T-helper 9 cell (primary cell): ENCODE measurements around the gene ZCCHC14.
"Not testable (repeated sequence)": the region's sequence is repeated elsewhere in the genome, so short reads cannot be mapped to it uniquely, and the experiment has no call there.

Source experiments
- DNase-seq: peaks from one replicate; pipeline ENCODE4 v3.0.0-alpha.2; 2020

Gene ZCCHC14

GRCh38 chr16:87376660-87377059, 116.2 kb downstream of the ZCCHC14 start:
- no peak for DNase-seq

GRCh38 chr16:87375426-87376135, 117.2 kb downstream of the ZCCHC14 start:
- no peak for DNase-seq

- DNase-seq, result no peak
Observed at GRCh38 chr16:87374313-87374712, 118.5 kb downstream of the ZCCHC14 start.

GRCh38 chr16:87372305-87372704, 120.5 kb downstream of the ZCCHC14 start:
- no peak for DNase-seq

- DNase-seq, result no peak
Observed at GRCh38 chr16:87371261-87371866, 121.5 kb downstream of the ZCCHC14 start.

- no peak for DNase-seq
Observed at GRCh38 chr16:87369796-87370719, 122.8 kb downstream of the ZCCHC14 start.

- no peak for DNase-seq
Observed at GRCh38 chr16:87369117-87369765, 123.6 kb downstream of the ZCCHC14 start.

GRCh38 chr16:87368029-87368770, 124.6 kb downstream of the ZCCHC14 start:
- no peak for DNase-seq

- DNase-seq, result no peak
Observed at GRCh38 chr16:87367529-87367928, 125.3 kb downstream of the ZCCHC14 start.

- no peak for DNase-seq
Observed at GRCh38 chr16:87366930-87367329, 125.9 kb downstream of the ZCCHC14 start.

GRCh38 chr16:87366288-87366687, 126.5 kb downstream of the ZCCHC14 start:
- DNase-seq, result no peak

- no peak for DNase-seq
Observed at GRCh38 chr16:87365021-87365713, 127.7 kb downstream of the ZCCHC14 start.

GRCh38 chr16:87363771-87364455, 128.9 kb downstream of the ZCCHC14 start:
- no peak for DNase-seq

- DNase-seq, result not testable (repeated sequence)
Observed at GRCh38 chr16:87362828-87363559, 129.8 kb downstream of the ZCCHC14 start.

GRCh38 chr16:87361916-87362619, 130.8 kb downstream of the ZCCHC14 start:
- no peak for DNase-seq

GRCh38 chr16:87360862-87361610, 131.8 kb downstream of the ZCCHC14 start:
- no peak for DNase-seq

- no peak for DNase-seq
Observed at GRCh38 chr16:87359121-87359520, 133.7 kb downstream of the ZCCHC14 start.

- DNase-seq, result no peak
Observed at GRCh38 chr16:87358696-87359095, 134.1 kb downstream of the ZCCHC14 start.

GRCh38 chr16:87358250-87358649, 134.6 kb downstream of the ZCCHC14 start:
- DNase-seq, result no peak
